Measurements from ENCODE around the gene CCDC15. TPM values are rescaled to one million over a fixed set of nuclear protein-coding genes. Genes with fewer than 3 reads are reported as not detected.

CCDC15 gene
- total and polyA plus RNA-seq, 8 donors = 0.31 to 15.6 (median 0.92) TPM

- no peaks in the 10 kb centered on the region for H3K4me1 ChIP-seq
These were observed 22.5 kb downstream of the CCDC15 start for GRCh38 chr11:124976531-124976930.

GRCh38 chr11:124977006-124977405 is 23.0 kb downstream of the CCDC15 start:
- WGBS, 5 donors = 78 to 90% (median 83%) methylated on average over 2 of the region's 2 CpGs
- Histone ChIP-seq H3K27me3 (no peaks in the 10 kb centered on the region), H3K27ac (no peak overlapping the region), H3K9me3 (peaks cover 0 to 16% (median 5%) of the 10 kb centered on the region in 4 donors), H3K36me3 (peaks cover 0 to 10% (median 3%) of the 10 kb centered on the region in 4 donors), H3K4me3 (no peak overlapping the region), H3K4me1 (no peaks in the 10 kb centered on the region)
- TF ChIP-seq EP300 (IDR thresholded peaks at IDR 0.05) = no peak
- no peak for TF ChIP-seq CTCF (IDR thresholded peaks at IDR 0.05)
- no peak for TF ChIP-seq POLR2AphosphoS5 (IDR thresholded peaks at IDR 0.05)
- no peak for TF ChIP-seq POLR2A (IDR thresholded peaks at IDR 0.05)
- no peak for DNase-seq
- intact Hi-C loops (cut with DNase I; ENCODE audit: low total_unique reads) = no loop called here

More at GRCh38 chr11:124976531-124976930, 22.5 kb downstream of the CCDC15 start:
- no peak for DNase-seq
- Histone ChIP-seq H3K36me3 (peaks cover 0 to 5% (median under 1%) of the 10 kb centered on the region in 4 donors), H3K27ac (no peak overlapping the region), H3K4me3 (no peak overlapping the region), H3K9me3 (peaks cover 0 to 11% (median 2%) of the 10 kb centered on the region in 4 donors), H3K27me3 (no peaks in the 10 kb centered on the region)
- intact Hi-C loops (cut with DNase I; ENCODE audit: low total_unique reads) = no loop called here
- 87 to 96% (median 93%) methylated on average over 3 of the region's 3 CpGs for WGBS, 5 donors
- no peak for TF ChIP-seq POLR2AphosphoS5 (IDR thresholded peaks at IDR 0.05)
- TF ChIP-seq POLR2A (IDR thresholded peaks at IDR 0.05) = no peak
- no peak for TF ChIP-seq CTCF (IDR thresholded peaks at IDR 0.05)
- no peak for TF ChIP-seq EP300 (IDR thresholded peaks at IDR 0.05)

- no peak for DNase-seq
- peaks cover 0 to 18% (median 9%) of the 10 kb centered on the region in 4 donors for H3K9me3 ChIP-seq
- 84 to 99% (median 94%) methylated on average over 2 of the region's 2 CpGs for WGBS, 5 donors
- no peaks in the 10 kb centered on the region for H3K27me3 ChIP-seq
- TF ChIP-seq POLR2AphosphoS5 (IDR thresholded peaks at IDR 0.05) = no peak
- TF ChIP-seq EP300 (IDR thresholded peaks at IDR 0.05) = no peak
- TF ChIP-seq POLR2A (IDR thresholded peaks at IDR 0.05) = no peak
- TF ChIP-seq CTCF (IDR thresholded peaks at IDR 0.05) = no peak
- no peaks in the 10 kb centered on the region for H3K4me1 ChIP-seq
- peaks cover 0 to 17% (median 3%) of the 10 kb centered on the region in 4 donors for H3K36me3 ChIP-seq
- no peak overlapping the region for H3K27ac ChIP-seq
- H3K4me3 ChIP-seq = no peak overlapping the region
- intact Hi-C loops (cut with DNase I; ENCODE audit: low total_unique reads) = no loop called here
These were observed 24.3 kb downstream of the CCDC15 start for GRCh38 chr11:124978316-124978715.

GRCh38 chr11:124982043-124982442 is 28.0 kb downstream of the CCDC15 start:
- intact Hi-C loops (cut with DNase I; ENCODE audit: low total_unique reads) = loop anchor here (10.0 kb wide), 1 partner anchor 63 kb away; no protein-coding TSS in a partner anchor
- no peak overlapping the region for H3K27ac ChIP-seq
- H3K4me3 ChIP-seq = no peak overlapping the region
- no peaks in the 10 kb centered on the region for H3K27me3 ChIP-seq
- peaks cover 0 to 17% (median 3%) of the 10 kb centered on the region in 4 donors for H3K36me3 ChIP-seq
- no peak for TF ChIP-seq POLR2AphosphoS5 (IDR thresholded peaks at IDR 0.05)
- TF ChIP-seq CTCF (IDR thresholded peaks at IDR 0.05) = no peak
- no peak for TF ChIP-seq EP300 (IDR thresholded peaks at IDR 0.05)
- TF ChIP-seq POLR2A (IDR thresholded peaks at IDR 0.05) = no peak
- DNase-seq = no peak
- H3K4me1 ChIP-seq = no peaks in the 10 kb centered on the region
- peaks cover 0 to 18% (median 9%) of the 10 kb centered on the region in 4 donors for H3K9me3 ChIP-seq

Data from stomach (tissue), 9 donors.